NCI-H2196 treated with DMSO at 0.1 percent for 48 hours (cell line): ENCODE results near the gene TMEM31.

ENCODE experiments used
- DNase-seq: peaks from one replicate; lab custom pipeline; 2025; ENCODE audit not compliant: unreplicated experiment; lab: John Stamatoyannopoulos, UW

Gene TMEM31, protein sequence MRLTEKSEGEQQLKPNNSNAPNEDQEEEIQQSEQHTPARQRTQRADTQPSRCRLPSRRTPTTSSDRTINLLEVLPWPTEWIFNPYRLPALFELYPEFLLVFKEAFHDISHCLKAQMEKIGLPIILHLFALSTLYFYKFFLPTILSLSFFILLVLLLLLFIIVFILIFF

DNA sequence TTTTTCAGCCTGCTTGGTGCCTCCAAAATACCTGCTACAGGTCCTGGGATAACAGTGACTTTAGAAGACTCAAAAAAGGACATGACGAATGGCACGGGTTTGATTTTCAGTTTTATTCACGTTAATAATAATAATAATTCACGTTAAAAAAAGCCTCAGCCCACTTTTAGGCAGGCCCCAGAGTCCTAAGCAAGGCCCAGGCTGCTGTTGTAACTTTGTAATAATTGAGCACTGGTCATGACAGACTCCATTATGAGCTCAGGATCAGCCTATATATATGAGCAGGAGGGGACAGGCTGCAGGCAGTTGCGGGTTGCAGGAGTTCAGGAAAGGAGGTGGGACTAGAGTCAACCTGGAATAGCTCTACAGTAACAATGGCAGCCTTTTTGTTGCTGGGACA, at the start of gene TMEM31:
TSS of gene TMEM31 (plus strand) at position 301 of the 400 bp plus-strand sequence. CDS start 1,350 bp downstream, outside the sequence.
- DNase-seq, result no peak

DNA sequence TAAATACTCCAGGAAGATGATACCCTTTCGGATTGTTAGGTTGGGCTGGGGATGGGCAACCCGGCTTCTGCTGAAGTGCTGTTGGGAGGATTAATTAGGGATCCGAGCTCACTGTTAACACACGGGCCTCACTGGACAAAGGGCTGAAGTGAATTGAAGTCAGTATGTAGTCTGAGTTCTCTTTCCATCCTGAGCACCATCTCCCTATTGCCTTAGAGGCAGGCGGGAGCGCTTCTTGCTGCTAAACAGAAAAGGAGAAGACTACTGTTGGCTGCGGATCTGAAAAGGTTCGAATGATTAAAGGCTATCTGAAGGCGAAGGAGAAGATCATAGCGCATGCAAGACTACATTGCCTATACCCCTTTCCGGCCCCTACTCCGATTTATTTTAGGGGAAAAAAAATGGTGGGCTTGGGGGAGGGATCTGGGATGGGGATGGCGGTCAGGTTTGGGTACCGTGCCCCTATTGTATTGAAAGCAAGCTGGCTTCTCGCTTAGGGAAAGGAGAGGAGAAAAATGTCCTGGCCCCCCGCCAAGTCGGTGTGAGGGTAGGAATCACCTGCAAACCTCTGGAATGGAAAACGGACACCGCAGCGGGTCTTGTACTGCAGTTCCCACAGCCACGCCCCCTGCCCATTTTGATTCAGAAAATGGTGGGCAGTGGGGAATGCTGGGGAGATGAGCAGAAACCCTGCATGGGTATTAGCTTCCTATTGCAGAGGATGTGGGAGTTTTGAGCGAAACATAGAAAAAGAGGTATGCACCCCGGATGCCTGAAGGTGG, 46.5 kb upstream of the TMEM31 start:
- DNase-seq, result no peak

DNA sequence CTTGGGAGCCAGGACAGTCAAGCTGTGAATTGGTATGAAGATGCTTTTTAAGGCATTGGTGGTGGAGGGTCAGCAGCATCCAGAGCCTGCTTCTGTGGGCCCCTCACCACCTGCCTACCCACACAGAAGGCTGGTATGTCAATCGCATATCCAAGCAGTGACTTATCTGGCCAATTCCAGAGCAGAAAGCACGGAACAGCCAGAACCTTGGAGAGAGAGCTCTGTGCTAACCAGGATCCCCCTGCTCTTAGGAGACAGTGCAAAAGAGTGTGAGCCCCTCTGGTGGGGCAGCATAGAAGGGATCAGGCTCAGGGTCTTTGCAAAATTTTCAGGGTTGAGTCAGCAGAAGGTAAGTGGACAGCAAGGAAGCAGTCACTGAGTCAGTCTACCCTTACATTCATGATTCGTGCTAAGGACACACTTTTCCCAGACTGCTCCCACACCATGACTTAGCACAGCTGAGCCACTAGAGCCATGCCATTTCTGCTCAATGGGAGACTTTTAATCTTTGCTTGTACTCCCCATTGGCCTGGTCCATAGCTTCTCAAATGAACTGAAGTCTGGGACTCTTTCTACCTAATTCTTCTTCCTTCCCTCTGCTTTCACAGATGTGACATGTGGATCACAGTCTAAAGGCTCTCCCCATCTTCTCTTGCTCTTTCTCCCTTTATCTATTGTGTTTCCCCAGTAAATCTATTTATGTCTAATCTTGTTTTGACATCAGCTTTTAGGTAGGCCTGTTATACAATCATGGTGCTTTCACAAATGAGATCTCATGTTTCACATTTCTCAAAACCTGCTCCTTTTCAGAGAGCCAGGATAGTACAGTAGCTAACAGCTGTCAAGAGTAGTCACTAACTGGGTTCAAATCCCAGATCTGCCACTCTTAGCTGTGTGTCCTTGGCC, 44.3 kb upstream of the TMEM31 start:
- no peak for DNase-seq

DNA sequence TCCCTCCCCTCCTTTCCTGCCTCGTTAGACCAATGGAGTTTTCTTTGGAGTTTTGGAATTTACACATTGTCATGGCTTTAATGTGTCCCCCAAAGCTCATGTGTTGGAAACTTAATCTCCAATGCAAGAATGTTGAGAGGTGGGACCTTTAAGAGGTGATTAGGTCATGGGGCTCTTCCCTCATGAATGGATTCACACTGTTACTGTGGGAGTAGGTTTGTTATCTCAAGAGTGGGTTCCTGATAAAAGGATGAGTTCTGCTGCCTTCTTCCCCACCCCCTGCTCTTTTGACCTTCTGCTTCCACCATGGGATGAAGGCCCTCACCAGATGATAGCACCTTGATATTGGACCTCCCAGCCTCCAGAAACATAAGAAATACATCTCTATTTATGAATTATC, 41.0 kb upstream of the TMEM31 start:
- no peak for DNase-seq

GRCh38 chrX:103674531-103675454, 35.9 kb upstream of the TMEM31 start:
- no peak for DNase-seq

DNA sequence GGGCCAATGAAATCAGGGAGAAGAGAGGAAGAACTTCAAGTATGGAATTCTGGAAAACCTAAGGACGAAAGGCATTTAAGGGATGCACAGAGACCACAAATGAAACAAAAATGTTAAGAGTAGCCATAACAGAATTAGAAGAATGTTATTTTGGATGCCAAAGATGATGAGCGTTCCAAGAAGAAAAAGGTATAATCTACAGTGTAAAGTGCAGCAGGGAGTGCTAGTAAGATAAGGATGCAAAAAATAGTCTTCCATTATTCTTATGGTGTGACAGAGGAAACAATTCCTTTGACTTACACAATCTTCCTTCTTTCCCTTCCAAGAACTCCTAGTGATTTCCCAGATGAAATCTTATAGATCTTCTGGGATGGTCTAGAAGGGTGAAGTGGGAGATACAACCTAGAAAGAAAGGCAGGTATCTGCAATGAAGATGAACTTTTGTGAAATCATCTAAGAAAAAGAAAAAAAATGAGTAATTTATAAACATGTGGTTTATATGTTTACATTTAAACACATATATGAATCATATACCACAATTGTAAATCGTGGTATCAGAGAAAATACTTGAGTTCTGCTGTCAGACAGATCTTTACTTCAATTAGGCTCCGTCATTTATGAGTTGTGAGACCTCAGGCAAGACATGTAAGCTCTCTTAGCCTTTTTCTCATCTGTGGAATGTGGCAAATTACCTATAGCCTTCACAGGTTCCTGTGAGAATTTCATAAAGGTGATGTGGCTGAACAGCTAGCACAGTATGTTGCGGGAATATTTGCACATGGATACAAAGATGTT, 32.3 kb upstream of the TMEM31 start:
- DNase-seq, result no peak

GRCh38 chrX:103681443-103681842, 29.3 kb upstream of the TMEM31 start:
- no peak for DNase-seq

- no peak for DNase-seq
These were observed 25.3 kb upstream of the TMEM31 start for GRCh38 chrX:103685396-103685795.

GRCh38 chrX:103686199-103687072, 24.3 kb upstream of the TMEM31 start, which contains the start of gene MORF4L2:
Gene MORF4L2, minus strand, starts transcription at chrX:103686699. Its CDS starts 9,672 bp downstream, at chrX:103677027.
- DNase-seq, result peak; percentile 86

DNA sequence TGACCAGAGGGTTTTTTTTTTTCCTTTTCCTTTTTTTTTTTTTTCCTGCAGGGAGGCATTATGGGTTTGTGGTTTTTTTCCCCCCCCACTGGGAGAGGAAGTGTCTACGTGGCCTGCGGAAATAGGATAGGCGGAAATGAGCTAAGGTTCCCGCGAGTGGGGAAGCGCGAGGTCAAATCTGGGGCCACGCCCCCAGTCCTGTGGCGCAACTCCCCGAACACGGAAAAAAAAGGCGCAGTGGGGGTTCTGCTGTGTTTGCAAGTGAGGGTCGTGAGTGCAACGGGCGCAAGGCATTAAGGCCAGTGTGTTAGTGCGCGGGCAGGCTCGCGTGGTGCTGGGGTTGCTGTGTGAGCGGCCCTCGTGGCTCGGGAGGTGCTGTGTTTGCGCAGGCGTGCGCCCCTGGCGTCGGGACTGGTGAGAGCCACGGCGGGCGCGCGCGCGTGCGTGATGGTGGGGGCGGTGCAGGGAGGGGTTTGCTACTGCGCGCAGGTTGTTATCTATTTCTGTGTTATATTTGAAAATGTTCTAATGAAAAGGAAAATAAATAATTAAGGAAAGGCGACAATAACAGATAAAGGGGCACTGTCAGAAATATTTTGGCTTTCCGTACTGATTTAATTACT, 23.5 kb upstream of the TMEM31 start:
- DNase-seq, result peak; percentile 51

DNA sequence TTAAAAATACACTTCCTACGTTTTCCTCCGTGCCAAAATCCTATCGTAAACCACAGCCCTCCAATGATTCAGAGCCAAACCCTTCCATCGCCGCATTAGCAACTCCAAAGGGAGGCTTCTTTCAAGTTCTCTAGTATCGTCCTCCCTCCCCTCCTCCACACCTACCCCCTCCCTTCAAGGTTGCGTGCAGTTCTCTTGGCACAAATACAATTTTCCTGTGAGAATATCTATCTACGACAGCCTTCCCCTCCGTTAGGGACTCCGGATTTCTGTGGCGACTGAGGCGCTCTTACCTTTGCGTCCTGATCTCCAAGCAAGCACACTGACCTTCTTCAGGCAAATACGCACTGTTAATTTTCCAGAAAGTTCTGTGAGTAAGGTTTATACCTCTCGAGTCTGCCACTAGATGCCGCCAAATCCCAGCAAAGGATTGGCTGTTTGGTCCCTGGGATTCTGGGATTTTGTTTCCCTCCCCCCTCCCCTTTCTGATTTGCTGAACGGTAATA, 23.0 kb upstream of the TMEM31 start:
- peak; percentile 57 for DNase-seq

DNA sequence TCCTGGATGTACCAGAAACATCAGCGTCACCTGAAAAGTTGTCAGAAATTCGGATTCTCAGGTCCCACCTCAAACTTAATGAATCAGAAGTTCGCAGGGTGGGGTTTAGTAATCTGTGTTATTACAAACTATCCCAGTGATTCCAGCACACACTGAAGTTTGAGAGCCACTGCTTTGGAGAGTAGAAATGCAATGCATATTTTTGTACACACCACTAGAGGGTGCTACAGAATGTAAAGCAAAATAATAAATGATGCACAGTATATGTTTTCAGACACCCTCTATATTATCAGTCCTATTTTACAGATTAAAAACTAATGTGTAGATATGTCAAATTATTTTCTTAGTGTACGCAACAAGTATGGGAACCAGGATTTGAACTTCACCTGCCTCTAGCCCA, 21.8 kb upstream of the TMEM31 start:
- DNase-seq, result peak; percentile 1

GRCh38 chrX:103691059-103691458, 19.6 kb upstream of the TMEM31 start:
- DNase-seq, result no peak

DNA sequence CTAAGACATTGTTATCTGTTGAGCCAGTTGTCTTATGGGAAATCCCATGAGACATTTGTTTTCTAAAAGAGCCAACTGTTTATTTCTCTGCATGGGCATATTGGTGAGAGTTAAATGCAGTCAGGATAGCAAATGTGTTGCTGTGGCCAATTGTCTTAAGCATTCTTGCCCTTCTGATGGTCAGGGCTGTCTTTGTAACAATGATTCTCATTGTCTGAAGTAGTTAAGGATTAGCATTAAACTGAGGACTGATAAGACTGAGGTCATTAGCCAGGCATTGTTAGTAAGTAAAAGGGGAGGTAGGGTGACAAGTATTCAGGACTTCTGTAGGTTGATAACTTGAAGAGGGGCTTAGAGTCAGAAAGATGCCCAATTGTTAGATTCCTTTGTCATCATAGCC, 13.0 kb upstream of the TMEM31 start:
- no peak for DNase-seq

DNA sequence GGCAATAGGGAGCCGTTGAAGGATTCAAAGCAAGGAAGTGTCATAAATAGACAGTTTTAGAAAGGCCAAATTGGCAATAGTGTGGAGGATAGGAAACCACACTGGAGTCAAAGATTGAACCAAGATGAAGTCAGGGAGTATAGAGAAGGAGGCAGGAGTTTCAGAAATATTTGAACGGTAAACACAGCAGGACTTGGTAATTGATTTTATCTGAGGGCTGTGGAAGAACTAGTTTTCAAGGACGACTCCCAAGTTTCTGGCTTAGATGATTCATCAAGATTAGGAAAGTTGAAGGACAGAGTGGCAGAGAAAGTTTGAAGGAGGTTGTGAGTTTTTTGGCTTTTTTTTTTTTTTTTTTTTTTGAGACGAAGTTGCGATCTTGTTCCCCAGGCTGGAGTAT, 11.5 kb upstream of the TMEM31 start:
- no peak for DNase-seq

DNA sequence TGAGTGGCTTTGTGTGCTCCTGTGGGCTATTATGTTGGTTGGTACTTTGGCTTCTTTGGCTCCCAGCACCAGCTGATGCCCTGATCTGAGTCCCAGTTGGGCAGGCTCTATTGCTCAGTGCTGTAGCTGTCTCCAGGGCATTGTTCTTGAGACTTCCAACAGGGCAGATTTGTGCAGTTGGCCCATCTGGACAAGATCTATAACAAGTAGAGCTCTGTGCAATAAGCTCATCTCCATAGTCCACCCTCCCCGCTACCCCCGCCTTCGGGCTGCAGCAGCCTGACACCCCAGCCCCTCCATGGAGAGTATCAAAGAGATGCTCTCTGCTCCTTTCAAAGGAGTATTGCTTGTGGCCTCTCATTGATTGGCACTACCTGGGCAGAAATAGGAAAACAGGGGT, 5.8 kb upstream of the TMEM31 start:
- no peak for DNase-seq

GRCh38 chrX:103716962-103717361, 6.3 kb downstream of the TMEM31 start:
- no peak for DNase-seq

DNA sequence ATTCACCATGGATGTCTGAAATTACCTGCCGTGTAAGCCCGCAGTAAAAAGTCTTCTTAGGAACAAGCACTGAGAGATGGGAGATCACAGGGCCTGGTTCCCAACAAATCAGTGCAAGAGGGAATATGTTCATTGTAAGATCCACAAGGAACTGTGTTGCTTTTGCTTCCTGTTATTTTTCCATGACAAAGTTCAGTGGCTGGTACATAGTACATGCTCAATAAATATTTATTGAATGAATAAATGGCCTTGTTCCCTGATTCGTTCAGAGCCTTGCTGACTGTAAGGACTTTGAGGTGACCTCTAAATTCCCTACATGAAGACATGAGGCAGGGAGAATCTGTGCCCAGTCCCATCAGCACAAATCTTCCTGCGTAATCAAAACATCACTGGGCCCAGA, 7.4 kb downstream of the TMEM31 start:
- no peak for DNase-seq
